ENCODE measurements around the gene WDR90. TPM values are rescaled to one million over a fixed set of nuclear protein-coding genes. Genes with fewer than 3 reads are reported as not detected.

Gene WDR90
- total RNA-seq, 1 donor from 2014 or later = 33.7 TPM

- CTCF ChIA-PET = interaction anchor here (2.1 kb wide), 1 partner anchor 17 kb away, joined by 8 read pairs; no protein-coding TSS in a partner anchor
- Mint-ChIP-seq H3K36me3 (ENCODE audit: low read depth) (peaks cover 4% of the 10 kb centered on the region), H3K9me3 (no peaks in the 10 kb centered on the region), H3K27ac (no peak overlapping the region), H3K4me1 (peaks cover 26% of the 10 kb centered on the region), H3K27me3 (peaks cover 20% of the 10 kb centered on the region), H3K4me3 (peak overlapping the region; percentile 7)
- intact Hi-C loops (cut with micrococcal nuclease) = no loop called here
- ATAC-seq (ENCODE audit: low read depth) (no peak), DNase-seq (no peak)
- POLR2A ChIA-PET = interaction anchor here (1.0 to 2.0 kb wide), 3 partner anchors 11 to 26 kb away, joined by 3 to 8 read pairs (median 3); partner anchors contain the start of genes ANTKMT, JMJD8 and METRN
- no peak for TF ChIP-seq CTCF (IDR thresholded peaks at IDR 0.05)
Measured at GRCh38 chr16:694863-695354, 45.7 kb downstream of the WDR90 start.

GRCh38 chr16:695355-696089 is 46.4 kb downstream of the WDR90 start:
- TF ChIP-seq CTCF (IDR thresholded peaks at IDR 0.05) = no peak
- intact Hi-C loops (cut with micrococcal nuclease) = no loop called here
- ChIA-PET POLR2A (interaction anchor here (0.8 to 2.0 kb wide), 4 partner anchors 11 to 45 kb away, joined by 3 to 8 read pairs (median 3); partner anchors contain the start of genes ANTKMT, CIAO3, JMJD8 and METRN), CTCF (interaction anchor here (2.1 kb wide), 1 partner anchor 17 kb away, joined by 8 read pairs; no protein-coding TSS in a partner anchor)
- peak; percentile 47 for DNase-seq
- Mint-ChIP-seq H3K4me3 (peak overlapping the region; percentile 76), H3K27ac (no peak overlapping the region), H3K9me3 (no peaks in the 10 kb centered on the region), H3K36me3 (ENCODE audit: low read depth) (no peaks in the 10 kb centered on the region), H3K4me1 (peaks cover 21% of the 10 kb centered on the region), H3K27me3 (peaks cover 22% of the 10 kb centered on the region)
- peak; percentile 78 for ATAC-seq (ENCODE audit: low read depth)

GRCh38 chr16:698911-699671 is 49.9 kb downstream of the WDR90 start:
- peaks cover 11% of the 10 kb centered on the region for H3K4me1 Mint-ChIP-seq
- ATAC-seq (ENCODE audit: low read depth) = no peak
- intact Hi-C loops (cut with micrococcal nuclease) = no loop called here
- no peak overlapping the region for H3K27ac Mint-ChIP-seq
- no peak for TF ChIP-seq CTCF (IDR thresholded peaks at IDR 0.05)
- no peaks in the 10 kb centered on the region for H3K36me3 Mint-ChIP-seq (ENCODE audit: low read depth)
- CTCF ChIA-PET = no interaction called here
- no peaks in the 10 kb centered on the region for H3K9me3 Mint-ChIP-seq
- H3K4me3 Mint-ChIP-seq = no peak overlapping the region
- no peak for DNase-seq
- peaks cover 36% of the 10 kb centered on the region for H3K27me3 Mint-ChIP-seq
- POLR2A ChIA-PET = no interaction called here

GRCh38 chr16:700684-701584 is 51.8 kb downstream of the WDR90 start:
- peaks cover under 1% of the 10 kb centered on the region for H3K4me1 Mint-ChIP-seq
- peaks cover 32% of the 10 kb centered on the region for H3K27me3 Mint-ChIP-seq

More at GRCh38 chr16:700684-701584, 51.8 kb downstream of the WDR90 start:
- ChIA-PET CTCF (no interaction called here), POLR2A (interaction anchor here (0.6 to 1.1 kb wide), 2 partner anchors 10 to 21 kb away, joined by 3 to 5 read pairs; no protein-coding TSS in a partner anchor)
- ATAC-seq (ENCODE audit: low read depth) (peak; percentile 67), DNase-seq (no peak)
- no peak for TF ChIP-seq CTCF (IDR thresholded peaks at IDR 0.05)
- Mint-ChIP-seq H3K4me3 (no peak overlapping the region), H3K9me3 (no peaks in the 10 kb centered on the region), H3K36me3 (ENCODE audit: low read depth) (no peaks in the 10 kb centered on the region), H3K27ac (no peak overlapping the region)
- intact Hi-C loops (cut with micrococcal nuclease) = no loop called here
